ENCODE results near the gene NXT1. TPM values are rescaled to one million over a fixed set of nuclear protein-coding genes. Genes with fewer than 3 reads are reported as not detected.
"Not testable (repeated sequence)": the region's sequence is repeated elsewhere in the genome, so short reads cannot be mapped to it uniquely, and the experiment has no call there.

The NXT1 gene
- total and polyA plus RNA-seq, 7 experiments from 2014 or later: 20.1 to 71.8 (median 50.3) TPM

- POLR2A ChIA-PET: interaction anchor here (1.1 kb wide), 1 partner anchor 76 kb away, joined by 3 read pairs; no protein-coding TSS in a partner anchor
- CTCF ChIA-PET: no interaction called here
- H3K4me3 Mint-ChIP-seq: no peak overlapping the region
- Histone ChIP-seq H3K27me3 (ENCODE audit: control insufficient read depth in 2 of 2, insufficient read depth in 2 of 2, low read length in 2 of 2) (no peaks in the 10 kb centered on the region), H3K4me1 (ENCODE audit: control insufficient read depth in 2 of 2, insufficient read depth in 2 of 2, low read length in 2 of 2) (peaks cover 6 to 7% of the 10 kb centered on the region in 2 donors), H3K27ac (ENCODE audit: low read depth, low read length) (no peak overlapping the region), H3K4me3 (ENCODE audit: low read length) (no peak overlapping the region), H3K9me3 (ENCODE audit: control insufficient read depth in 2 of 3, low read length in 3 of 3) (no peaks in the 10 kb centered on the region), H3K36me3 (ENCODE audit: control insufficient read depth in 2 of 3, insufficient read depth in 3 of 3, low read length in 3 of 3) (peaks cover 0 to 7% (median 0%) of the 10 kb centered on the region in 3 experiments)
- DNase-seq (no peak), ATAC-seq (no peak)
- peaks cover 0 to 2% (median 0%) of the 10 kb centered on the region in 5 donors for H3K27me3 Mint-ChIP-seq
- intact Hi-C loops (cut with micrococcal nuclease): loop anchor here (10.0 kb wide), 2 partner anchors 291 to 1011 kb away; no protein-coding TSS in a partner anchor
- no peaks in the 10 kb centered on the region for H3K36me3 Mint-ChIP-seq
- no peak overlapping the region for H3K27ac Mint-ChIP-seq
- peaks cover 0 to 14% (median 12%) of the 10 kb centered on the region in 7 donors for H3K4me1 Mint-ChIP-seq
- no peaks in the 10 kb centered on the region for H3K9me3 Mint-ChIP-seq
These were observed 4.6 kb upstream of the NXT1 start for GRCh38 chr20:23346002-23346401.

GRCh38 chr20:23347791-23348190, 2.8 kb upstream of the NXT1 start:
- H3K4me3 ChIP-seq (ENCODE audit: low read length): no peak overlapping the region
- DNase-seq (no peak), ATAC-seq (no peak)
- H3K27me3 ChIP-seq (ENCODE audit: control insufficient read depth in 2 of 2, insufficient read depth in 2 of 2, low read length in 2 of 2): no peaks in the 10 kb centered on the region
- H3K36me3 ChIP-seq (ENCODE audit: control insufficient read depth in 2 of 3, insufficient read depth in 3 of 3, low read length in 3 of 3): peaks cover 0 to 9% (median 0%) of the 10 kb centered on the region in 3 experiments
- H3K27ac ChIP-seq (ENCODE audit: low read depth, low read length): no peak overlapping the region
- H3K4me1 ChIP-seq (ENCODE audit: control insufficient read depth in 2 of 2, insufficient read depth in 2 of 2, low read length in 2 of 2): peaks cover 19 to 20% of the 10 kb centered on the region in 2 donors
- H3K27me3 Mint-ChIP-seq: peaks cover 0 to 2% (median 0%) of the 10 kb centered on the region in 5 donors
- ChIA-PET CTCF (interaction anchor here (1.7 kb wide), 1 partner anchor 11 kb away, joined by 6 read pairs; no protein-coding TSS in a partner anchor), POLR2A (no interaction called here)
- peaks cover 8 to 27% (median 24%) of the 10 kb centered on the region in 7 donors for H3K4me1 Mint-ChIP-seq
- H3K36me3 Mint-ChIP-seq: no peaks in the 10 kb centered on the region
- no peaks in the 10 kb centered on the region for H3K9me3 Mint-ChIP-seq
- H3K27ac Mint-ChIP-seq: peak overlapping the region in 7 of 9 donors; percentile 43 to 100 (median 72)
- no peaks in the 10 kb centered on the region for H3K9me3 ChIP-seq (ENCODE audit: control insufficient read depth in 2 of 3, low read length in 3 of 3)
- no peak overlapping the region for H3K4me3 Mint-ChIP-seq
- intact Hi-C loops (cut with micrococcal nuclease): loop anchor here (2.0 to 10.0 kb wide), 3 partner anchors 15 to 1013 kb away; partner anchors contain the start of gene GZF1 (in 1 of the 2)

- POLR2A ChIA-PET; ATAC-seq; H3K9me3 Mint-ChIP-seq; H3K27me3 Mint-ChIP-seq; H3K4me3 ChIP-seq (ENCODE audit: low read length); H3K36me3 ChIP-seq (ENCODE audit: control insufficient read depth in 2 of 3, insufficient read depth in 3 of 3, low read length in 3 of 3); H3K9me3 ChIP-seq (ENCODE audit: control insufficient read depth in 2 of 3, low read length in 3 of 3); H3K27me3 ChIP-seq (ENCODE audit: control insufficient read depth in 2 of 2, insufficient read depth in 2 of 2, low read length in 2 of 2); H3K36me3 Mint-ChIP-seq: not testable (repeated sequence)
- Mint-ChIP-seq H3K27ac (peak overlapping the region; percentile 51 to 100 (median 98)), H3K4me1 (peaks cover 12 to 31% (median 26%) of the 10 kb centered on the region in 7 donors), H3K4me3 (peak overlapping the region in 4 of 10 donors; percentile 25 to 84 (median 36))
- intact Hi-C loops (cut with micrococcal nuclease): loop anchor here (2.0 to 10.0 kb wide), 3 partner anchors 14 to 1014 kb away; partner anchors contain the start of gene GZF1 (in 1 of the 2)
- DNase-seq: peak in 1 of 9 donors; percentile 2
- Histone ChIP-seq H3K4me1 (ENCODE audit: control insufficient read depth in 2 of 2, insufficient read depth in 2 of 2, low read length in 2 of 2) (peaks cover 19 to 20% of the 10 kb centered on the region in 2 donors), H3K27ac (ENCODE audit: low read depth, low read length) (peak overlapping the region; percentile 99)
- CTCF ChIA-PET: interaction anchor here (1.7 to 3.0 kb wide), 2 partner anchors 10 to 73 kb away, joined by 6 to 22 read pairs; partner anchors contain the start of gene NAPB
These were observed 2.1 kb upstream of the NXT1 start for GRCh38 chr20:23348510-23348909.

- peak; percentile 63 for ATAC-seq
- H3K4me3 ChIP-seq (ENCODE audit: low read length): peak overlapping the region; percentile 99
These were observed 1.0 kb upstream of the NXT1 start for GRCh38 chr20:23349338-23350195.

GRCh38 chr20:23350904-23351838, 580 bp downstream of the NXT1 start:
- ChIA-PET CTCF (interaction anchor here (1.3 to 3.0 kb wide), 3 partner anchors 7 to 70 kb away, joined by 4 to 22 read pairs (median 12); partner anchors contain the start of gene NAPB), POLR2A (interaction anchor here (0.6 to 3.0 kb wide), 6 partner anchors 8 to 1706 kb away, joined by 3 to 88 read pairs (median 9); partner anchors contain the start of genes GZF1 and NAPB)
- Mint-ChIP-seq H3K4me3 (peak overlapping the region; percentile 84 to 100 (median 98)), H3K27ac (peak overlapping the region; percentile 62 to 100 (median 98)), H3K9me3 (no peaks in the 10 kb centered on the region), H3K4me1 (peaks cover 12 to 38% (median 29%) of the 10 kb centered on the region in 7 donors), H3K36me3 (peaks cover 0 to 10% (median 0%) of the 10 kb centered on the region in 5 donors), H3K27me3 (peaks cover 0 to 2% (median 0%) of the 10 kb centered on the region in 5 donors)
- Histone ChIP-seq H3K36me3 (ENCODE audit: control insufficient read depth in 2 of 3, insufficient read depth in 3 of 3, low read length in 3 of 3) (peaks cover 0 to 20% (median 0%) of the 10 kb centered on the region in 3 experiments), H3K4me1 (ENCODE audit: control insufficient read depth in 2 of 2, insufficient read depth in 2 of 2, low read length in 2 of 2) (peaks cover 19 to 20% of the 10 kb centered on the region in 2 donors), H3K27ac (ENCODE audit: low read depth, low read length) (peak overlapping the region; percentile 99), H3K27me3 (ENCODE audit: control insufficient read depth in 2 of 2, insufficient read depth in 2 of 2, low read length in 2 of 2) (no peaks in the 10 kb centered on the region), H3K9me3 (ENCODE audit: control insufficient read depth in 2 of 3, low read length in 3 of 3) (no peaks in the 10 kb centered on the region), H3K4me3 (ENCODE audit: low read length) (peak overlapping the region; percentile 99)
- ATAC-seq (peak; percentile 36), DNase-seq (peak; percentile 26 to 76 (median 52))
- intact Hi-C loops (cut with micrococcal nuclease): loop anchor here (1.0 to 10.0 kb wide), 9 partner anchors 7 to 1844 kb away; partner anchors contain the start of genes NAPB (in 2 of the 2), APMAP (in 1 of the 2), ENTPD6 (in 1 of the 2) and GZF1 (in 1 of the 2)

More at GRCh38 chr20:23349338-23350195, 1.0 kb upstream of the NXT1 start:
- intact Hi-C loops (cut with micrococcal nuclease): loop anchor here (1.0 to 10.0 kb wide), 13 partner anchors 9 to 1845 kb away; partner anchors contain the start of genes GZF1 (in 2 of the 2), NAPB (in 2 of the 2), APMAP (in 1 of the 2) and ENTPD6 (in 1 of the 2)
- CTCF ChIA-PET: interaction anchor here (1.0 to 3.0 kb wide), 6 partner anchors 9 to 257 kb away, joined by 3 to 22 read pairs (median 6); partner anchors contain the start of genes GZF1 and NAPB
- Histone ChIP-seq H3K9me3 (ENCODE audit: control insufficient read depth in 2 of 3, low read length in 3 of 3) (no peaks in the 10 kb centered on the region), H3K4me1 (ENCODE audit: control insufficient read depth in 2 of 2, insufficient read depth in 2 of 2, low read length in 2 of 2) (peaks cover 19 to 20% of the 10 kb centered on the region in 2 donors), H3K36me3 (ENCODE audit: control insufficient read depth in 2 of 3, insufficient read depth in 3 of 3, low read length in 3 of 3) (peaks cover 0 to 15% (median 0%) of the 10 kb centered on the region in 3 experiments), H3K27me3 (ENCODE audit: control insufficient read depth in 2 of 2, insufficient read depth in 2 of 2, low read length in 2 of 2) (no peaks in the 10 kb centered on the region), H3K27ac (ENCODE audit: low read depth, low read length) (peak overlapping the region; percentile 99)
- Mint-ChIP-seq H3K9me3 (no peaks in the 10 kb centered on the region), H3K27ac (peak overlapping the region; percentile 98 to 100 (median 100)), H3K36me3 (peaks cover 0 to 7% (median 0%) of the 10 kb centered on the region in 5 donors), H3K4me1 (peaks cover 12 to 34% (median 26%) of the 10 kb centered on the region in 7 donors), H3K4me3 (peak overlapping the region; percentile 84 to 100 (median 98)), H3K27me3 (peaks cover 0 to 2% (median 0%) of the 10 kb centered on the region in 5 donors)
- peak in 5 of 9 donors; percentile 79 to 86 (median 84) for DNase-seq
- POLR2A ChIA-PET: interaction anchor here (0.5 to 3.0 kb wide), 10 partner anchors 10 to 1708 kb away, joined by 3 to 88 read pairs (median 4); partner anchors contain the start of genes GZF1 and NAPB

All from naive thymus-derived CD4-positive, alpha-beta T cell (primary cell).